ENCODE data around the gene PFKFB4.

PFKFB4 gene

DNA sequence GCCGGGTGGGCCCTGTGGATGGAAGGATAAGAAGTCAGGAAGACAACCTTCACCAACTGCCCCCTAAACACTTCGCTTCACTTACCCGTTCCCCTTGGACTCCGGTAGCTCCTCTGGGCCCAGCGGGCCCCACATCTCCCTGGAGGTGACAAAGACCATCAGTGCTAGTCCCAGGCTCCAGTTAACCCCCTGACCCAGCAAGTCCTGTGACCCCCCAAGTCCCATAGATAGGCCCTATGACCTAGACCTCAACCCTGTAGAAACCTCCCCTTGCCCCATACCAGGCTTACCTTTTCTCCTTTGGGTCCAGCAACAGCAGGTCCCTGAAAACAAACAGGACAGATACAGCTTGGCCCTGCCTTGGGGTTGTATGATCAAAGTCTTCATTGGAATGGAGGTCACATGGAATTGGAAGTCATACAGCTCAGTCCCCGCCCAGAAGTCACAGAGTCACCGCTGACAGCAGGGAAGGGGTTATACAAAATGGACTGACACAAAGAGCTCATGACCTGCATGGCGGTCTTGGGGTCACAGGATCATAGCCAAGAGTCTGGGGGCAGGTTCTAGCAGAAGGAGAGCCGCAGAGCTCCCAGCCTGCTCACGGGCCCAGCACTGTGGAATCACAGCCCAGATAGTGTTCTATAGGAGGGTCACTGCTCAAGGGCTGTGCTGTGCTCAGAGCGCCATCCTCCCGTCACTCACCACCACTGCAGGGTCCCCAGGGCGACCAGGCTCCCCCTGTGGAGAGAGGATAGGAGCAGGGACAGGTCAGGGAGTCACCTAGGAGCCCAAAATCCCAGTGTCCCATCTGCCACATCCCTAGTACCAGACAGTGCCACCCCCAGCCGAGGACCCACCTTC, 25.2 kb upstream of the PFKFB4 start:
- TF ChIP-seq, protein P1, sequence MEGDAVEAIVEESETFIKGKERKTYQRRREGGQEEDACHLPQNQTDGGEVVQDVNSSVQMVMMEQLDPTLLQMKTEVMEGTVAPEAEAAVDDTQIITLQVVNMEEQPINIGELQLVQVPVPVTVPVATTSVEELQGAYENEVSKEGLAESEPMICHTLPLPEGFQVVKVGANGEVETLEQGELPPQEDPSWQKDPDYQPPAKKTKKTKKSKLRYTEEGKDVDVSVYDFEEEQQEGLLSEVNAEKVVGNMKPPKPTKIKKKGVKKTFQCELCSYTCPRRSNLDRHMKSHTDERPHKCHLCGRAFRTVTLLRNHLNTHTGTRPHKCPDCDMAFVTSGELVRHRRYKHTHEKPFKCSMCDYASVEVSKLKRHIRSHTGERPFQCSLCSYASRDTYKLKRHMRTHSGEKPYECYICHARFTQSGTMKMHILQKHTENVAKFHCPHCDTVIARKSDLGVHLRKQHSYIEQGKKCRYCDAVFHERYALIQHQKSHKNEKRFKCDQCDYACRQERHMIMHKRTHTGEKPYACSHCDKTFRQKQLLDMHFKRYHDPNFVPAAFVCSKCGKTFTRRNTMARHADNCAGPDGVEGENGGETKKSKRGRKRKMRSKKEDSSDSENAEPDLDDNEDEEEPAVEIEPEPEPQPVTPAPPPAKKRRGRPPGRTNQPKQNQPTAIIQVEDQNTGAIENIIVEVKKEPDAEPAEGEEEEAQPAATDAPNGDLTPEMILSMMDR (conservative IDR thresholded peaks at IDR 0.05) = no peak
- H3K27ac ChIP-seq = no peak overlapping the region

GRCh38 chr3:48576647-48577046, 20.0 kb upstream of the PFKFB4 start:
- no peak overlapping the region for H3K27ac ChIP-seq
- TF ChIP-seq, protein P1 (conservative IDR thresholded peaks at IDR 0.05) = no peak

- TF ChIP-seq, protein P1 (conservative IDR thresholded peaks at IDR 0.05) = no peak
Observed at GRCh38 chr3:48575366-48575765, 18.8 kb upstream of the PFKFB4 start.

GRCh38 chr3:48573973-48574585, 17.5 kb upstream of the PFKFB4 start:
- TF ChIP-seq, protein P1 (conservative IDR thresholded peaks at IDR 0.05) = no peak

More at GRCh38 chr3:48575366-48575765, 18.8 kb upstream of the PFKFB4 start:
- H3K27ac ChIP-seq = no peak overlapping the region

GRCh38 chr3:48572517-48572916, 15.9 kb upstream of the PFKFB4 start:
- TF ChIP-seq, protein P1 (conservative IDR thresholded peaks at IDR 0.05) = no peak
- H3K27ac ChIP-seq = no peak overlapping the region

More at GRCh38 chr3:48573973-48574585, 17.5 kb upstream of the PFKFB4 start:
- no peak overlapping the region for H3K27ac ChIP-seq

- no peak overlapping the region for H3K27ac ChIP-seq
- TF ChIP-seq, protein P1 (conservative IDR thresholded peaks at IDR 0.05) = no peak
Observed at GRCh38 chr3:48571938-48572337, 15.3 kb upstream of the PFKFB4 start.

- TF ChIP-seq, protein P1 (conservative IDR thresholded peaks at IDR 0.05) = no peak
- no peak overlapping the region for H3K27ac ChIP-seq
Observed at GRCh38 chr3:48569808-48570450, 13.3 kb upstream of the PFKFB4 start.
